ENCODE data around the gene PRSS37.

DNA sequence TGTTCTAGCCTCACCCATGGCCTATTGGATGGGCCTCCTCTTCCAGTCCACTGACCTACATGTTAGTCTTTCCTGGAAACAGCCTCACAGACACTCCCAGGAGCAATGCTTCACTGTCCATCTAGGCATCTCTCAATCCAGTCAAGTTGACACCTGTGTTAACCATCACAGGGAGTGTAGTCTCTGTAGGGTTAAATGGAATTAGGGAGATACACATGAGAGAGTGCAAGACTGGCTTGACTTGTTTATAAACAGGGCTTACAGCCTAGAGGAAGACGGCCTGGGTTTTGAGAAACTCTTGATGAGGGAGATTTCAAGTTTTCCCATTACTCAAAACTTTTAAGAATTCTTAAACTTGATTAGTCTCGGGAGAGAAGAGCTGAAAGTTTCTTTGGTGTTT, 18.9 kb upstream of the PRSS37 start:
- TF ChIP-seq POLR2A (IDR thresholded peaks at IDR 0.05) = no peak
- TF ChIP-seq, protein P1, sequence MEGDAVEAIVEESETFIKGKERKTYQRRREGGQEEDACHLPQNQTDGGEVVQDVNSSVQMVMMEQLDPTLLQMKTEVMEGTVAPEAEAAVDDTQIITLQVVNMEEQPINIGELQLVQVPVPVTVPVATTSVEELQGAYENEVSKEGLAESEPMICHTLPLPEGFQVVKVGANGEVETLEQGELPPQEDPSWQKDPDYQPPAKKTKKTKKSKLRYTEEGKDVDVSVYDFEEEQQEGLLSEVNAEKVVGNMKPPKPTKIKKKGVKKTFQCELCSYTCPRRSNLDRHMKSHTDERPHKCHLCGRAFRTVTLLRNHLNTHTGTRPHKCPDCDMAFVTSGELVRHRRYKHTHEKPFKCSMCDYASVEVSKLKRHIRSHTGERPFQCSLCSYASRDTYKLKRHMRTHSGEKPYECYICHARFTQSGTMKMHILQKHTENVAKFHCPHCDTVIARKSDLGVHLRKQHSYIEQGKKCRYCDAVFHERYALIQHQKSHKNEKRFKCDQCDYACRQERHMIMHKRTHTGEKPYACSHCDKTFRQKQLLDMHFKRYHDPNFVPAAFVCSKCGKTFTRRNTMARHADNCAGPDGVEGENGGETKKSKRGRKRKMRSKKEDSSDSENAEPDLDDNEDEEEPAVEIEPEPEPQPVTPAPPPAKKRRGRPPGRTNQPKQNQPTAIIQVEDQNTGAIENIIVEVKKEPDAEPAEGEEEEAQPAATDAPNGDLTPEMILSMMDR (IDR thresholded peaks at IDR 0.05) = no peak
